ENCODE measurements around the gene AFF2.

Gene AFF2

DNA sequence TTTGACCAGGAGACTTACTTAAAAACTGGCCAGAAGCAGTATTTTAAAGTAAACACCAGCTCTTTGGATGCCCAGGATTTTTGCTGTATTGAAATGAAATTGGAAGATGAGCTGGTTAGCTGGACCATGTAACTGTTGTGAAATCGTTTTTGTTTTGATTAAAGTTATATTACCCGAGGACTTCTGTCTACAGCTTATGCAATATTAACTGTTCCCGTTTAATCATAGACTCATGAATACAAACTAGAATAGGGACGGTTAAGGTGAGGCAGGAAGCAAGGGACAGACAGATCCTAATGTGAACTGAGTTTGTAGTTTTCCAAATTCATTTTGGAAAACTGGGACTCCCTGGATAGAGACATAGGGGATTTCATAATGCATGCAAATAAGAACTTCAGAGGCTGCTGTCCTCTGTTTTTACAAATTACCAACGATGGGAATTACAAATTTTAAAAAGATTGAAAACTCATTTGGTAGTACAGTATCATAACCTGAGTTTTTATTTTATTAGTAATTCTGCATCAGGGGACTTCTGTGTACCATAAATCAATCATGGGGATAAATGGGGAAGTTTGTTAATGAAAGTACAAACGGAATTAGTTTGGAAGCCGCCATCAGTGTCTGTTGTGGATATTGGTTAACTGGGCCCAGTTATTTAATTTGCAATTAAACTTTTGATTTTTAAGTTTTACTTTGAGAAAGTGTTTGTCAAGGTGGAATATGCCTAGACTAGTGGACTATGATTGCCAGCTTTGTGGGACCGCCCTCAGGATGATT, 304.4 kb downstream of the AFF2 start:
- Mint-ChIP-seq H3K27ac (no peak overlapping the region), H3K4me3 (no peak overlapping the region), H3K27me3 (no peaks in the 10 kb centered on the region), H3K4me1 (no peaks in the 10 kb centered on the region), H3K36me3 (no peaks in the 10 kb centered on the region), H3K9me3 (no peaks in the 10 kb centered on the region)
- no peak for DNase-seq (ENCODE audit: low spot score in 2 of 2)
- no peak for ATAC-seq (ENCODE audit: low read depth)

GRCh38 chrX:148806145-148806870, 305.9 kb downstream of the AFF2 start:
- H3K27ac Mint-ChIP-seq, result no peak overlapping the region
- no peaks in the 10 kb centered on the region for H3K9me3 Mint-ChIP-seq
- DNase-seq (ENCODE audit: low spot score in 2 of 2), result no peak
- no peak overlapping the region for H3K4me3 Mint-ChIP-seq
- ATAC-seq (ENCODE audit: low read depth), result no peak
- H3K27me3 Mint-ChIP-seq, result no peaks in the 10 kb centered on the region
- H3K36me3 Mint-ChIP-seq, result no peaks in the 10 kb centered on the region
- no peaks in the 10 kb centered on the region for H3K4me1 Mint-ChIP-seq

- Mint-ChIP-seq H3K4me3 (no peak overlapping the region), H3K4me1 (no peaks in the 10 kb centered on the region), H3K27ac (no peak overlapping the region), H3K36me3 (no peaks in the 10 kb centered on the region), H3K27me3 (no peaks in the 10 kb centered on the region), H3K9me3 (no peaks in the 10 kb centered on the region)
- DNase-seq (ENCODE audit: low spot score in 2 of 2) (no peak), ATAC-seq (ENCODE audit: low read depth) (no peak)
These were observed 308.4 kb downstream of the AFF2 start for GRCh38 chrX:148808833-148809232.

DNA sequence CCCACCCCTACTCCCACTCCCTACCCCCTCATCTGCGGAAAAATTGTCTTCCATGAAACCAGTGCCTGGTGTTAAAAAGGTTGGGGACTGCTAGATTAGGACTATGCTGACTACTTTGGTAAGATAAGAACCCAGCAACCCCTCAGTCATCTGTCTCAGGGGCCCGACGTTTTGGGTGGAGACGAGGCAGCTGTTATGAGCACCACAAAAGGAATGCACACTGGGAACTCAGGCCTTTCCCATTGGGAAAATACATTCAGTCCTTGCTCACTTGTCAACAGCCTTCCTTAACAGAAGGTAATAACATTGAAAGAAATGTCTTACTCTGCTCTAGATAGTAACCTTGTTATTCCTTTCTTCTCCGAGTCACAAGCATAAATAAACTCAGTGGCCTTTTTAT, 310.8 kb downstream of the AFF2 start:
- H3K4me3 Mint-ChIP-seq, result no peak overlapping the region
- H3K4me1 Mint-ChIP-seq, result no peaks in the 10 kb centered on the region
- no peak for DNase-seq (ENCODE audit: low spot score in 2 of 2)
- H3K27ac Mint-ChIP-seq, result no peak overlapping the region
- no peak for ATAC-seq (ENCODE audit: low read depth)
- H3K27me3 Mint-ChIP-seq, result no peaks in the 10 kb centered on the region
- no peaks in the 10 kb centered on the region for H3K9me3 Mint-ChIP-seq
- no peaks in the 10 kb centered on the region for H3K36me3 Mint-ChIP-seq

DNA sequence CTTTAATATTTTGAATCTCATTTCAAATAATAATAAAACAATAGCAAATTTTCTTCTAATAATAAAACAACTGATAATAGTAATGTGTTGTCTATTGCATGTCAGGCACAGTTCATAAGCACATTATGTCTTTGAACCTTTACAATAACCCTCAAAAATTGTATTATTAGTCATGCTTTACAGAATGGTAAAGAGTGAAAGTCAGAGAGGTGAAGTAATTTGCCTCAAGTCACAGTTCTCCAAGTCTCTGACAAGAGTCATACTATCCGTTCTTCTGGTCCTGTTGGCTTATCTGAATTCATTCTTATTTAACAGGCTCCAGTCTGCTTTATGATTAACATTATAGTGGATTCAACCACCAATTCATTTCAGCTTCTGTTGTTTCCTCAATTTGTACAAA, 313.0 kb downstream of the AFF2 start:
- DNase-seq (ENCODE audit: low spot score in 2 of 2) (no peak), ATAC-seq (ENCODE audit: low read depth) (no peak)
- Mint-ChIP-seq H3K4me1 (no peaks in the 10 kb centered on the region), H3K27me3 (no peaks in the 10 kb centered on the region), H3K27ac (no peak overlapping the region), H3K9me3 (no peaks in the 10 kb centered on the region), H3K4me3 (no peak overlapping the region), H3K36me3 (no peaks in the 10 kb centered on the region)

- no peak for ATAC-seq (ENCODE audit: low read depth)
- Mint-ChIP-seq H3K9me3 (no peaks in the 10 kb centered on the region), H3K27ac (no peak overlapping the region), H3K36me3 (no peaks in the 10 kb centered on the region), H3K27me3 (no peaks in the 10 kb centered on the region), H3K4me1 (no peaks in the 10 kb centered on the region), H3K4me3 (no peak overlapping the region)
- DNase-seq (ENCODE audit: low spot score in 2 of 2), result no peak
These were observed 313.6 kb downstream of the AFF2 start for GRCh38 chrX:148813967-148814366.

GRCh38 chrX:148815218-148815961, 315.0 kb downstream of the AFF2 start:
- ATAC-seq (ENCODE audit: low read depth) (no peak), DNase-seq (ENCODE audit: low spot score in 2 of 2) (no peak)
- no peak overlapping the region for H3K27ac Mint-ChIP-seq
- H3K36me3 Mint-ChIP-seq, result no peaks in the 10 kb centered on the region
- H3K4me1 Mint-ChIP-seq, result no peaks in the 10 kb centered on the region
- H3K9me3 Mint-ChIP-seq, result no peaks in the 10 kb centered on the region
- no peaks in the 10 kb centered on the region for H3K27me3 Mint-ChIP-seq
- H3K4me3 Mint-ChIP-seq, result no peak overlapping the region

DNA sequence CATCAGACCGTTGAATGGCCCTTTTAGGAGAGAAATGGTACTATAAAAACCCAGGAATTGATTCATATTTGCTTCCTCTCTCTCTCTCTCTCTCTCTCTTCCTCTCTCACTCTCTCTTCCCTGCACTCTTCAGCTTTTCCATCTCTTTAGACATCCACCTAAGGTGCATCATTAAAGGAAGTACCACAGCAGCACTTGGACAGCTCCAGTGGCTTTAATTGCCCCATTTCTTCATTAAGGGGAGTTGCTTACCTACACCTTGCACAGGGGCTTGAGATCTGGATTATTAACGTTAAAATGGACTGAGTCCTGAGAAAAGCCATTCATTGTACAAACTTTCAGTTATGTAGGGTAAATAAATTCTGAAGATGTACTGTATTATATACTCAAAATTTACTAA, 323.6 kb downstream of the AFF2 start:
- Mint-ChIP-seq H3K36me3 (no peaks in the 10 kb centered on the region), H3K9me3 (no peaks in the 10 kb centered on the region), H3K4me1 (no peaks in the 10 kb centered on the region), H3K4me3 (no peak overlapping the region), H3K27ac (no peak overlapping the region), H3K27me3 (no peaks in the 10 kb centered on the region)
- DNase-seq (ENCODE audit: low spot score in 2 of 2), result no peak
- ATAC-seq (ENCODE audit: low read depth), result no peak

DNA sequence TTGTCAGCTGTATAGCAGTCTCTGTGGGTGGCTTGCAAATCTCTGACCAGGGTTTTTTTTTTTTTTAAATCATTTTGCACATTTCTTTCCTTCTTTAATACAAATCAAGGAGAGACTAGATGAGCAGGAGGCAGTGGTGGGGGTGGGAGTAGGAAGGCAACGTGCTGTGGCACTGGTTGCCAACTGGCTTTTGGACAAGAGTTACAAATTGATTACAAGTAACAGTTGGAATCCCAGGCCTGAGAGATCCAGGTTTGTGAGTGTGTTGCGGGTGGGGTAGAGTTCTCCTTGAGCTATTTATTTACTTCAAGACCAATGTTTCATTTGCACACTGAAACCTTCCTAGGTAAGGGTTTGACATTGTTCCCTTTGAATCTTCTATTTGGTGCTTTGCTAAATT, 325.3 kb downstream of the AFF2 start:
- DNase-seq (ENCODE audit: low spot score in 2 of 2) (no peak), ATAC-seq (ENCODE audit: low read depth) (no peak)
- H3K9me3 Mint-ChIP-seq, result peaks cover 3% of the 10 kb centered on the region
- H3K4me1 Mint-ChIP-seq, result no peaks in the 10 kb centered on the region
- no peaks in the 10 kb centered on the region for H3K36me3 Mint-ChIP-seq
- no peak overlapping the region for H3K4me3 Mint-ChIP-seq
- no peak overlapping the region for H3K27ac Mint-ChIP-seq
- H3K27me3 Mint-ChIP-seq, result no peaks in the 10 kb centered on the region

- H3K27ac Mint-ChIP-seq, result no peak overlapping the region
- H3K4me1 Mint-ChIP-seq, result no peaks in the 10 kb centered on the region
- H3K4me3 Mint-ChIP-seq, result no peak overlapping the region
- peaks cover 4% of the 10 kb centered on the region for H3K27me3 Mint-ChIP-seq
- H3K9me3 Mint-ChIP-seq, result no peaks in the 10 kb centered on the region
- ATAC-seq (ENCODE audit: low read depth), result no peak
- DNase-seq (ENCODE audit: low spot score in 2 of 2), result no peak
- H3K36me3 Mint-ChIP-seq, result no peaks in the 10 kb centered on the region
These were observed 336.3 kb downstream of the AFF2 start for GRCh38 chrX:148836741-148837140.

DNA sequence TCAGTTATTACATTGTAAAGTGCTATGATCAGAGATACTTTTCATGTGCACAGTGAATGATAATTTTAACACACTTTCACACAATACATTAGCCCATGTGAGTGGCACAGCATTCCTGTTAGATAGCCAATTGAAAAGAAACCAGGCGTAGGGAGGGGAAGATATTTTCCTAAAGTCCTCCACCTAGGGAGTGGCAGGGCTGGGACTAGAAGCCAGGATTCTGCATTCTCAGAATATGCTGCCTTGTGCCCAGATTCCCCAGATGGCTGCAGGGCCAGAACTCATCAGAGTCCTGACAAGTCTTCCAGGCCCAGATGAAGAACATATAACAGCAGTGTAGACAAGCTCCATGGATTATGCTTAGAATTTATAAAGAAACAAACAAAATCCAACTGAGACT, 350.2 kb downstream of the AFF2 start:
- DNase-seq (ENCODE audit: low spot score in 2 of 2) (no peak), ATAC-seq (ENCODE audit: low read depth) (no peak)
- H3K27ac Mint-ChIP-seq, result no peak overlapping the region
- H3K4me3 Mint-ChIP-seq, result no peak overlapping the region
- H3K4me1 Mint-ChIP-seq, result no peaks in the 10 kb centered on the region
- H3K27me3 Mint-ChIP-seq, result no peaks in the 10 kb centered on the region
- no peaks in the 10 kb centered on the region for H3K36me3 Mint-ChIP-seq
- no peaks in the 10 kb centered on the region for H3K9me3 Mint-ChIP-seq

DNA sequence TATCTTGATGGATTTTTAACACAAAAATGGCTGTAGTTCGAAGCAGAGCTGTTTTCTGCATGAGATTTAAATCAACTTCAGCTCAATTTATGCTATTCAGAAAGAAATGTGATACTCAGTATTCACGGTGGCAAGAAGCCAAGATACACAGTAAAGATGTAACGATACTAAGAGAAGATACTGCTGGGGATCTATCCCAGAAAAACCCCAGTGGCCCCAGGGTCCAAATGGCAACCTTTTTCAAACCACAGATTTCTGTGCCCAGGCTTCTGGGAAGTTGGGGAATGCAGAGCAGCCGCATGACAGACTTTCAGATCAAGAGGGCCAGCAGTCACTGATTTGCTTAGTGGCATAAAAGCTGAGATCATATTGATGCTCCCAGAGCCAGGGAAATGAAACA, 353.9 kb downstream of the AFF2 start:
- ATAC-seq (ENCODE audit: low read depth), result no peak

GRCh38 chrX:148856505-148856904, 356.1 kb downstream of the AFF2 start:
- ATAC-seq (ENCODE audit: low read depth), result no peak
- no peaks in the 10 kb centered on the region for H3K9me3 Mint-ChIP-seq
- no peak overlapping the region for H3K4me3 Mint-ChIP-seq
- H3K27me3 Mint-ChIP-seq, result no peaks in the 10 kb centered on the region
- no peaks in the 10 kb centered on the region for H3K4me1 Mint-ChIP-seq
- H3K36me3 Mint-ChIP-seq, result no peaks in the 10 kb centered on the region
- no peak for DNase-seq (ENCODE audit: low spot score in 2 of 2)
- no peak overlapping the region for H3K27ac Mint-ChIP-seq

More for the DNA sequence above, 353.9 kb downstream of the AFF2 start:
- Mint-ChIP-seq H3K4me1 (no peaks in the 10 kb centered on the region), H3K9me3 (no peaks in the 10 kb centered on the region), H3K27me3 (no peaks in the 10 kb centered on the region), H3K4me3 (no peak overlapping the region), H3K36me3 (no peaks in the 10 kb centered on the region), H3K27ac (no peak overlapping the region)
- DNase-seq (ENCODE audit: low spot score in 2 of 2), result no peak

Data from memory B cell (primary cell).